ENCODE measurements around the gene PEPD.

- no peak for TF ChIP-seq CTCF (IDR thresholded peaks at IDR 0.05)
- TF ChIP-seq POLR2A (IDR thresholded peaks at IDR 0.05) = no peak
- no peak for TF ChIP-seq EP300 (IDR thresholded peaks at IDR 0.05)
Observed at GRCh38 chr19:33510462-33511194, 11.0 kb downstream of the PEPD start.

Measured in tibial nerve (tissue), 4 donors.